GM12872 (cell line): ENCODE results near the gene CTDSPL.

Experiments used
- TF ChIP-seq, protein P1 (sequence below): IDR thresholded peaks from 3 replicates; pipeline ENCODE4 v1.5.1; 2011; ENCODE audit warnings: low read depth, mild to moderate bottlenecking, low read length, moderate library complexity; ENCODE audit not compliant: insufficient read depth

The CTDSPL gene

GRCh38 chr3:37964716-37965115, 103.0 kb downstream of the CTDSPL start:
- TF ChIP-seq, protein P1, sequence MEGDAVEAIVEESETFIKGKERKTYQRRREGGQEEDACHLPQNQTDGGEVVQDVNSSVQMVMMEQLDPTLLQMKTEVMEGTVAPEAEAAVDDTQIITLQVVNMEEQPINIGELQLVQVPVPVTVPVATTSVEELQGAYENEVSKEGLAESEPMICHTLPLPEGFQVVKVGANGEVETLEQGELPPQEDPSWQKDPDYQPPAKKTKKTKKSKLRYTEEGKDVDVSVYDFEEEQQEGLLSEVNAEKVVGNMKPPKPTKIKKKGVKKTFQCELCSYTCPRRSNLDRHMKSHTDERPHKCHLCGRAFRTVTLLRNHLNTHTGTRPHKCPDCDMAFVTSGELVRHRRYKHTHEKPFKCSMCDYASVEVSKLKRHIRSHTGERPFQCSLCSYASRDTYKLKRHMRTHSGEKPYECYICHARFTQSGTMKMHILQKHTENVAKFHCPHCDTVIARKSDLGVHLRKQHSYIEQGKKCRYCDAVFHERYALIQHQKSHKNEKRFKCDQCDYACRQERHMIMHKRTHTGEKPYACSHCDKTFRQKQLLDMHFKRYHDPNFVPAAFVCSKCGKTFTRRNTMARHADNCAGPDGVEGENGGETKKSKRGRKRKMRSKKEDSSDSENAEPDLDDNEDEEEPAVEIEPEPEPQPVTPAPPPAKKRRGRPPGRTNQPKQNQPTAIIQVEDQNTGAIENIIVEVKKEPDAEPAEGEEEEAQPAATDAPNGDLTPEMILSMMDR: no peak

GRCh38 chr3:37967260-37967881, 105.7 kb downstream of the CTDSPL start:
- TF ChIP-seq, protein P1: peak; percentile 94

DNA sequence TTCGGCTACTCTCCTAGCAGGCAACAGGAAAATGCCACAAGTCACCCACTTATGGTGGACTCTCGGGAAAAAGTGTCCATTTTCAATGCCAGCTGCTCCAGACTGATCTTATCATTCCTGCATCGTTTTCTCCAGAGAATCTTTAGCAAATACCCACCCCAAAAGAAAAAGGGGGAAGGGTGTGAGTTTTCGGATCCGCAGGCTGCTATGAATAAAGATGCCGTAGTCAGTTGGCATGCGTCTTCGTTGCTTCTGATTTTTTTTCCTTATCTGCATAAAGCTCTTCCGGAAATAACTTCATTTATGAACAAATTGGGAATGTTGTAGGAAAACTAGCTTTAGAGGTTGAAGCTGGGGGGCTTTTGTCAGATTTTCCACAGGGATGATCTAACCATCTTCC, 106.5 kb downstream of the CTDSPL start:
- TF ChIP-seq, protein P1: no peak

DNA sequence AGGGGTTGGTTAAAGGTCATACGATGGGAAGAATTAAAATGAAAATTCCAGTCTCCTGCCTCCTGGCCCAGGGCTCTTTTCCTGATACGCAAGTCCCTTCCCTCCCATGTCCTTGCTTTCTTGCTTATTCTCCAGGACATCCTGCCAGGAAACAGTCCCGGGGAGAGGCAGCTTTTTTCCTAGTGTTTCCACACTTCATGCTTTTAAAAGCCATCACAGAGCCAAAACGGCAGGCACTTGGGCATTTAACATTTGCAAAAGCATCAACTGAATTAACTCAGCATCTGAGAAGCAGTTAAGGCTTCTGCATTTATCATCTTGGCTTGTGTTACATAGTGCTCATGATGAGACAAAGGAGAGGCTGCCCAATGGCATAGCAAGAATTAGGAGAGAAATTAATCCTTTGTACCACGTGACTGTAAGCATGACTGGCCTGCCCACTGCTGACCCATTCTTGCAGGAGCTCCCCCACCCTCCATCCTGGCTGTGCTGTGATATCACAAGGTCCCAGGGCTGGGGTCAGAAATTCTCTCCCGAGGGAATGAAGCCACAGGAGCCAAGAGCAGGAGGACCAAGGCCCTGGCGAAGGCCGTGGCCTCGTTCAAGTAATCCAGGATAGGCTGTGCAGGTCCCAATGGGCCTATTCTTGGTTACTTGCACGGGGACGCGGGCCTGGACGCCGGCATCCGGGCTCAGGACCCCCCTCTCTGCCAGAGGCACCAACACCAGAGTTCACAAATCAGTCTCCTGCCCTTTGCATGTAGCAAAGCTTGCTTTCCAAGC, 107.3 kb downstream of the CTDSPL start:
- TF ChIP-seq, protein P1: no peak

DNA sequence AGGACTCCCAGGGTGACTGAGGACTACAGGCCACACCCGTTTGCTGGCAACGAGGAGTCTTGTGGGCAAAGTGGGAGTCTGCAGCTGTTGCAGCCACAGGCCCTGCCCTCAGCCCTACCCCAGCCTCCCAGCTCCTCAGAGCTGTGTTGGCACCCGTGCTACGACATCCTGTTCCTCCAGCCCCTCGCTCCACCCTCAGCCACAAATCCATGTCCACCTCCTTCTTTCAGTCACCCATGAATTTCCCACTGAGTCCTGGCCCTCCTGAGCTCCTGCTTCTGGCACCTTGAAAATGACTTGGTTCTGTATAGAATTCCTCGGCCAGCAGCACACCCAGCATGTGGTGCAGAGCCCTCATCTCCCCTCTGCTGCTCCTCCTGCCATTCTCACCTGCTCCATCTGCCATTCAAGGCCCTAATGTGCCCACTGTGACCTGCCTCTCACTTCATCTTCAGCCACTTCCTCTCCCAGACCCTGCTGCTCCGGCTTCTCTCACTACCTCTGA, 108.0 kb downstream of the CTDSPL start:
- TF ChIP-seq, protein P1: no peak

GRCh38 chr3:37970802-37971201, 109.1 kb downstream of the CTDSPL start:
- TF ChIP-seq, protein P1: no peak

DNA sequence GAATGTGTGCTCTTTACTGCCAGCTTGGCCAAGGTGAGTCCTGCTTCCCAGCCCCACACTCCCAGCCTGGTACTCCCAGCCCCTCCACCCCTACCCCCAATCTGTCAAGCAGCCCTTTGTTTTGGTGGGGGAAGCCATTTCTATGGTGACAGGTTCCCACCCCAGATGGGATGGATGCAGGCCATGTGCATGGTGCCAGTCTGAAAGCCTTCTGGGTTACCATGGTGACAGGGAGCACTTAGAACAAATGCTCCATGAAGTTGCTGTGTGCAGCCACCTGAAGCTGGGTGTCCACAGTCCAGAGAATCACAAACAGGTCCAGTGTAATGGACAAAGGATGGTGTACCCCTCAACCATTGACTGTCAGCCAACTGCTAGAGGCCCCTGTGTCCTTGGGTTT, 109.8 kb downstream of the CTDSPL start:
- TF ChIP-seq, protein P1: no peak
